Stimulated activated naive CD4-positive, alpha-beta T cell treated with Interleukin-2 at 50 U/mL for 16 hours (primary cell): ENCODE results near the gene PRRT3.
"Not testable (repeated sequence)": the region's sequence is repeated elsewhere in the genome, so short reads cannot be mapped to it uniquely, and the experiment has no call there.

Source experiments
- DNase-seq: peaks from one replicate; lab custom pipeline; 2025; lab: John Stamatoyannopoulos, UW

The PRRT3 gene

DNA sequence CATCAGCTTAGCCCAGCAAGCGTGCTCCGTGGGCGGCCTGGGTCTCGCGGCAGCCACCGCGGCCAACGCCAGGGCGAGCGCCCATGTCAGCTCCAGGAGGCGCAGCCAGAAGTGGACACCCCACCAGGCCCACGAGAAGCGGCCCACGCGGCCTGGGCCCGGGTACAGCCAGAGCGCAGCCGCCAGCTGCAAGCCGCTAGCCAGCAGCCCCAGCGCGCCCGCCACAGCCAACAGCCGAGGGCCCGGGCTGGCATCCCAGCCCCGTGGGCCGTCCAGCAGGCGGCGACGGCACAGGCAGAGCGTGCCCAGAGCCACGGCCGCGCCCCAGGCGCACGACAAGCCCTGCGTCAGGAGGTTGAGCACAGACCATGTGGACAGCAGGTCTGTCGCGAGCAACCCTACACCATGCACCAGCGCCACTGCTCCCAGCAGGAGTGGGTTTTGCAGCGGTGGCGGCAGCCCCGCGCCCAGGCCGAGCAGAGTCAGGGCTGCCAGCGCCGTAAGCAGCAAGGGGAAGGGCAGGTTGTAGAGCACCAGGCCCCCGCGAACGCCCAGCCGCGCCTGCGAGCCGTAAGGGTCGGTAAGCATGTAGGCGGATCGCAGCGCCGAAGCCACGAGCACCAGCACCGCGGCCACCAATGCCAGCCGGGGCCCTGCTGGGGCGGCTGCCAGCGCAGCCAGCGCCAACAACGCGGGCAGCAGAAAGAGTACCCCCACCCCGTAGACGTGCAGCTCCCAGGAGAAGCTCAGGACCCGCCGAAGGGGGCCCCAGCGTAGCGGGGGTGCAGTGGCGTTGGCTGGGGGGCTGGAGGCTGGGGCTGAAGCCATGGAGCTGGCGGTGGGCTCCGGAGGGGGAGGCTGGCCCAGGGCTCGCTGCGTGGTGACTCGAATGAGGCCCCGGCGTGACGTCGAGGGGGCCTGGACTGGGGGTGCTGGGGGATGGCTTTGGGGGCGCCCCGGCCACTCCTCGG lies 4.9 kb downstream of the PRRT3 start:
- DNase-seq, result no peak

DNA sequence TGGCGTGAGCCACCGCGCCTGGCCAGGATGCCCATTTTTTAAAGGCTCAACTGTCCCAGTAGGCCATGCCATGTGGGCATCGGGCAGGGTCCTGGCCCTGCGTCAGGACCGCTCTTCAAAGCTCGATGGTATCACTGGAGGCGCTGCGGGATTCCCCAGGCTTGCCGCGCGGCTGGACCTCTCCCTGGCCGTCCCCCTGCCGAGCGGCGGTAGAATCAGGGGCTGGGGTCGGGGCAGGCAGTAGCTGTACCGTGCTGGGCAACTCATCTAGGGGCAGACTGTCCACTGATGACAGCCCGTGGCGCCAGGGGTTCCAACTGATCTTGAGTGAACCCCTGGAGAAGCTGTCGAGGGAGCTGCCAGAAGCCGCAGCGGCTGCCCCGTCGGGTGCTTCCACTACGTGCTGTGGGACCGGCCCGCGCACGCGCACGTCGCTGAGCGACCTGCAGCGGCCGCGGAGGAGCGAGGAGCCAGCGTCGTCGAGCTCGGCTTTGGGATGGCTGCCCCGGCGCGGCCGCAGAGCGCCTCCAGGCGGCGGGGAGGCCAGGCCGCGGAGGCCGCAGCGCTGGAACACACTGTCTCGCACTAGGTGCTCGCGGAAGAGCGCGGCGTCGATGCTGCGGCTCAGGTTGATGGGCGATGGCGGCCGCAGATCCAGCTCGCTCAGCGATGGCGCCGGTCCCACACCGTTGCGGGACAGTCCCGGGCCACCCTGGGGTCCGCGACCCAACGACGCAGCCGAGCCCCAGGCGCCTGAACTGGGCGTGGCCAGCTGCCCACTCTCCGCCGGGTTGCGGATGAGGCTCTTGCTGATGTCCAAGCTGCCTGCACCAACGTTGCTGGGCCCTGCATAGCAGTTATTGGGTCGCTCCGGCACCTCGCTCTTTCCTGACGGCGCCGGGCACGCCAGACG lies 5.8 kb downstream of the PRRT3 start:
- DNase-seq, result peak; percentile 80

DNA sequence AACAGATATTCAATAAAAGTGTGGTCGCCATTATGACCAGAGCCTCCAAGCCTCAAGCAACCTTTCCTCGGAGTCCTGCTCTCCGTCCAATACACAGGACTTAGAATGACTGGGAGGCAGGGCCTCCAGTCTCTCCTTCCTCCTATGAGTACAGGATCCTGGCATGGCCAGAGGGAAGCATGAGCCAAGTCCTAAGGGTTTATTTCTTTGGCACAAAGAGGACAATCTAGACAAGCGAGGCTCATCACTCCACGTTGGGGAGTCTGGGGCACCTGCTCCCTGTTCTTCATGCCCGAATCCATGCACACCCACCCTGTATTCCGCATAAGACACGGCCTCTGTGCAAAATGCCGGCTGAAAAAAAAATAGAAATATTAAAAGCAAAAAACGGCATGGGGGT lies 6.8 kb downstream of the PRRT3 start:
- no peak for DNase-seq

DNA sequence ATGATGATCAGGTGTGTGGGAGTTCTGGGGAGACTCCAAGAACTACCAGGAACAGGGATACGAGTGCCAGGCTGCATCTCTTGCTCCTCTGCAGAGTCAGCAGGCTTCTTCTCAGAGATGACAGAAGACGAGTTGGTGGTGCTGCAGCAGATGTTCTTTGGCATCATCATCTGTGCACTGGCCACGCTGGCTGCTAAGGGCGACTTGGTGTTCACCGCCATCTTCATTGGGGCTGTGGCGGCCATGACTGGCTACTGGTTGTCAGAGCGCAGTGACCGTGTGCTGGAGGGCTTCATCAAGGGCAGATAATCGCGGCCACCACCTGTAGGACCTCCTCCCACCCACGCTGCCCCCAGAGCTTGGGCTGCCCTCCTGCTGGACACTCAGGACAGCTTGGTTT lies 7.9 kb downstream of the PRRT3 start:
- DNase-seq, result no peak

DNA sequence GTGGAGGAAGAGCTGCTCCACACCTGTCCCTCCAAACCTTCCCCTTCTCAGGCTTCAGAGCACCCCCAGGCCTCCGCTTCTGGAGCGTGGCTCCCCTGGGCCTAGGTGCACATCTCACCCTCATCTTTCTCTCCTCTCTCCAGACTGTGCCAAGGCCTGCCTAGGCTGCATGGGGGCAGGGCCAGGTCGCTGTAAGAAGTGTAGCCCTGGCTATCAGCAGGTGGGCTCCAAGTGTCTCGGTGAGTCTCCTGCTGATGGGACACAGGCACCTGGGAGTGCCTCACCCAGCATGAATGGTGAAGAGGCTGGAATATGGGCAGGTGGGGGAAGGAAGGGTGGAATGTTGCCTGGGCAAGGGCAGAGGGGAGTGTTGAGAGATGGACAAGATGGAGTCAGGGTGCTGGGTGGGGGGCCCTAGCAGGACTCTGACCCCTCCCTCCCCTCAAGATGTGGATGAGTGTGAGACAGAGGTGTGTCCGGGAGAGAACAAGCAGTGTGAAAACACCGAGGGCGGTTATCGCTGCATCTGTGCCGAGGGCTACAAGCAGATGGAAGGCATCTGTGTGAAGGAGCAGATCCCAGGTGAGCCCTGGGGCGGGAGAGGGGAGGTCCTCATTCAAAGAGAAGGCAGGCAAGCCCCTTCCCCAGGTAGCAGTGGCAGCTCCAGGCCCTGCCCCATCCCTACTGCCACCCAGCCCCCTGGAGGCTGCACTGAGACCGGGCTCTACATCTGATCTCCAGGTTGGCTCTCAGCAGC lies 9.1 kb downstream of the PRRT3 start:
- DNase-seq, result no peak

DNA sequence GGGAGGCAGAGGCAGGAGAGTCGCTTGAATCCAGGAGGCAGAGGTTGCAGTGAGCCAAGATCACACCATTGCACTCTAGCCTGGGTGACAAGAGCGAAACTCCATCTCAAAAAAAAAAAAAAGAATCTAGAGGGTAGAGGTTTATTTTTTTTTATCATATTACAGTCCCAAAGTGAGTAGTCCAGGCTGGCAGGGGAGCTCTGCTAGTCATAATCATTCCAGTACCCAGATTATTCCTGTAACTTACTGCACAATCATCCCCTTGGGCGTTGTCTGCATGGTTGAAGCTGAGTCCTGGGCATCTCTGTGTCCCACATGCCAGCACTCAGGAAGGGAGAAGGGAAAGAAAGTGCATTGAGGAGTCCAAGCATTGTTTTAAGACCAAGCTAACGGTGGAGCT lies 10.0 kb downstream of the PRRT3 start:
- DNase-seq, result no peak

DNA sequence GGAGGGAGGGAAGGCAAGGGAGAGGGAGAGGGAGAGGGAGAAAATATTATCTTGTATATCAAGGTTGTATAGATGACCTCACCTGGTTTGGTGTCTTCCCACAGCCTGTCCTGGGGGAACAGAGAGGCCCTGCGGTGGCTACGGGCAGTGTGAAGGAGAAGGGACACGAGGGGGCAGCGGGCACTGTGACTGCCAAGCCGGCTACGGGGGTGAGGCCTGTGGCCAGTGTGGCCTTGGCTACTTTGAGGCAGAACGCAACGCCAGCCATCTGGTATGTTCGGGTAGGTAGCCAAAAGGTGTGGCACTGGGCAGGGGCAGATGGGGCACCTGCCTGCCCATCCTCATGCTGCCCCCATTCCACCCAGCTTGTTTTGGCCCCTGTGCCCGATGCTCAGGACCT lies 11.5 kb downstream of the PRRT3 start:
- DNase-seq, result no peak

DNA sequence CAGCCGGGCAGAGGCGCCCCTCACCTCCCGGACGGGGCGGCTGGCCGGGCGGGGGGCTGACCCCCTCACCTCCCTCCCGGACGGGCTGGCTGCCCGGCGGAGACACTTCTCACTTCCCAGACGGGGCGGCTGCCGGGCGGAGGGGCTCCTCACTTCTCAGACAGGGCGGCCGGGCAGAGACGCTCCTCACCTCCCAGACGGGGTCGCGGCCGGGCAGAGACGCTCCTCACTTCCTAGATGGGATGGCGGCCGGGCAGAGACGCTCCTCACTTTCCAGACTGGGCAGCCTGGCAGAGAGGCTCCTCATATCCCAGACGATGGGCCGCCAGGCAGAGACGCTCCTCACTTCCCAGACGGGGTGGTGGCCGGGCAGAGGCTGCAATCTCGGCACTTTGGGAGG lies 12.3 kb downstream of the PRRT3 start:
- not testable (repeated sequence) for DNase-seq

DNA sequence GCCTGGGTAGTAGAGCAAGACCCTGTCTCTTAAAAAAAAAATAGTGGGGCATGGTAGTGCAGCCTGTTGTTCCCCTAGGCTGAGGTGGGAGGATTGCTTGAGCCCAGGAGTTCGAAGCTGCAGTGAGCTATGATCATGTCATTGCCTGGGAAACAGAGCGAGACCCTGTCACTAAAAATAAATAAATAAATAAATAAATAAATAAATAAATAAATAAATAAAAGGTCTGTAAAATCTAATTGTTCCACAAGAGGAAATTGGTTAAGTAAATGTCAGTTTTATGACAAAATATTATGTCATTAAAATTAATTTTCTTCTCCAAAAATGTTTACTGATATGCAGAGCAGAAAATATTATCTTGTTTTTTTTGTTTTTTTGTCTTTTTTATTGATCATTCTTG lies 13.2 kb downstream of the PRRT3 start:
- no peak for DNase-seq

DNA sequence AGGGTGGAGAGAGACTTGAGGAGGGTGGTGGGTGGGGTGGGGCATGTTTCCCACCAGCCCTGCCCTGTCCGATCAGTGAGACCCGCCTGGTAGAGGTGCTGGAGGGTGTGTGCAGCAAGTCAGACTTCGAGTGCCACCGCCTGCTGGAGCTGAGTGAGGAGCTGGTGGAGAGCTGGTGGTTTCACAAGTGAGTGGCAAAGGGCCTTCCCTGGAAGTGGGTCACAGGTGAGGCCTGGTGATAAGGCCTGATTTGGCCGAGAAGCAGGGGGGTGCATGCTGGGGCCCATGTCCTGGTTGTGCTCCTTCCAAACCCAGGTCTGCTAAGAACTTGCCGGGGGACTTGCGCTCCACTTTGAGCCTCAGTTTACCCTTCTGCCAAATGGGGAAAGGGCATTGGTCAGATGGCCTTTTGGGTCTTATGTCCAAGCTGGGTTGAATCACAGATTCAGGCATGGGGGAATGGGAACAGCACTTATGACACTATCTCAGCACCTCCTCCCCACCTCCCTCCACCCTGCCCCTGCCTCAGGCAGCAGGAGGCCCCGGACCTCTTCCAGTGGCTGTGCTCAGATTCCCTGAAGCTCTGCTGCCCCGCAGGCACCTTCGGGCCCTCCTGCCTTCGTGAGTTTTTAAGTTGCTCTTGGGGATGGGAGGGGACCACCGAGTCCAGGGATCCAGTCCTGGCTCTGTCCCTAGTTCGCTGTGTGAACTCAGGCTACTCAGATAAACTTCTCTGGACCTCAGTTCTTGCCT lies 14.5 kb downstream of the PRRT3 start:
- no peak for DNase-seq

DNA sequence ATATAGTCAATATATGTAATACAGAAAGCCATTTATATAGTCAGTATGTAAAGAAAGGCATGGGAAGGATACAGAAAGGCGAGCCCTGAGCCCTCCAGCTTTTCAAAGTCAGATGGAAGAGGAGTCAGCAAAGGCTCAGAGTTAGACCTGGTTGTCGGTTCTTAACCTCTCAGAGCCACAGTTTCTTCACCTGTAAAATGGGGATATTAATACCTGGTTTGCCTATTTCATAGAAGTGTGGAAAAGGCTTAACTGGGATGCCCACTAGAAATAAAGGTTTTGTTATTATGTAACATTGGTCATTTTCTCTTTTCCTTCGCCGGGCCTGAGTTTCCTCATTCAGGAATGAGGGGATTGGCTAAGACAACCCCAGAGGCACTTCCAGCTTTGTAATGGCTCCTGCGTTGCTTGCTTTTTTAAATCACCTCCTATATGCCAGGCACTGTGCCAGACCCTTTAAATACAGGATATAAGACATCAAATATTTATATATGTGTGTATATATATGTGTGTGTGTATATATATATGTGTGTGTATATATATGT lies 16.2 kb downstream of the PRRT3 start:
- no peak for DNase-seq

DNA sequence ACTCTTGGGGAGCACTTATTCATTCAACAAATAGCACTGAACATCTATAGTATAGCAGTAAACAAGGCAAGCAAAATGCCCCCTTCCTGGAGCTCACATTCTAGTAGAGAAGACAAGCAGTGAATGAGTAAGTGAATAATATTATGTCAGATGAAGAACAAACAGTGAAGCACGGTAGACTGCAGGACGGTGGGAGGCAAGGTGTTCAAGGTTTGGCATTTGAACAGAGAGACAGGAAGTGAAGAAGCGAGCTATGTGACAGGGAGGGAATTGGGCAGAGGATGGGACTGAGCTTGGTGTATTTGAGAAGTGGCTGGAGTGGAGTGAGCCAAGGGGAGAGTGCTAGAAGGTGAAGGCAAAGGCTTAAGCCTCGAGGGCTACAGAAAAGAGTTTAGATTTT lies 17.2 kb downstream of the PRRT3 start:
- no peak for DNase-seq

DNA sequence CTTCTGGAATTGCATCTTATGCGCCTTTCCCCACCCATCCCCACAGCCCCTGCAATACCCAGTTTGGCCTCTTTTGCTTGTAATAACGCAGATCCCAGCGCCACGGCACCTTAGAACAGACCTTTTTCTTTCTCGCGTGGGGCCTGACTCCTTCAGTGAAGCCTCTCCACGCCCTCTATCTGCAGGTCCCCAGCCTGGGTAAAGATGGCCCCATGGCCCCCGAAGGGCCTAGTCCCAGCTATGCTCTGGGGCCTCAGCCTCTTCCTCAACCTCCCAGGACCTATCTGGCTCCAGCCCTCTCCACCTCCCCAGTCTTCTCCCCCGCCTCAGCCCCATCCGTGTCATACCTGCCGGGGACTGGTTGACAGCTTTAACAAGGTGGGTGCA lies 18.0 kb downstream of the PRRT3 start:
- peak; percentile 39 for DNase-seq

DNA sequence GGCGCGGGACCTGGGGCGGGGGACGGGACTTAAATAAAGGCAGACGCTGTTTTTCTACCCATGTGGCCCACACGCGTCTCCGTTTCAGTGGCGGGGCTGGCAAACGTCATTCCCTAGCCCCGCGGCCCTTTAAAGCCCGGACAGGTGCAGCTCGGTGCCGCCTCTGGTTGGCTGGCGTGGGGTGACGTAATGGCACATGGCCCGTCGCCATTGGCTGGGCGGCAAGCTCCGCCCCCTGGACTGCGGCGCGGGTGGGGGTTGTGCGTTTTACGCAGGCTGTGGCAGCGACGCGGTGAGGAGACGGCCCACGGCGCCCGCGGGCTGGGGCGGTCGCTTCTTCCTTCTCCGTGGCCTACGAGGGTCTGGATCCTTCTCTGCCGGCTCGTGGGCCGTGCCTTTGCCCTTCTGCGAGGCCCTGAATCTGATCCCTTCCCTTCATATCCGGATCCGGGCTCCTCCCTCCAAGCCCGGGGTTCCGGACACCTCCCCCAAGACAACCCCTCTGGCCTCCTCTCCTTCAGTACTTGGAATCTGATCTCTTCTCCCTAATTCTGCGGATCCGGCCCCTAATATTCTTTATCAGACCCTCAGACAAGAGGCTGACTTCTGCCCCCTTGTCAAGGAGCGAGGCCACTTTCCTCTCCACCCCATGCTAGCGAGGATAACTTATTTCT lies 18.5 kb downstream of the PRRT3 start, which contains the start of gene CRELD1:
Gene CRELD1 (plus strand): TSS at position 274 of the 674 bp plus-strand sequence. CDS start 605 bp downstream, outside the sequence.
- peak; percentile 96 for DNase-seq

DNA sequence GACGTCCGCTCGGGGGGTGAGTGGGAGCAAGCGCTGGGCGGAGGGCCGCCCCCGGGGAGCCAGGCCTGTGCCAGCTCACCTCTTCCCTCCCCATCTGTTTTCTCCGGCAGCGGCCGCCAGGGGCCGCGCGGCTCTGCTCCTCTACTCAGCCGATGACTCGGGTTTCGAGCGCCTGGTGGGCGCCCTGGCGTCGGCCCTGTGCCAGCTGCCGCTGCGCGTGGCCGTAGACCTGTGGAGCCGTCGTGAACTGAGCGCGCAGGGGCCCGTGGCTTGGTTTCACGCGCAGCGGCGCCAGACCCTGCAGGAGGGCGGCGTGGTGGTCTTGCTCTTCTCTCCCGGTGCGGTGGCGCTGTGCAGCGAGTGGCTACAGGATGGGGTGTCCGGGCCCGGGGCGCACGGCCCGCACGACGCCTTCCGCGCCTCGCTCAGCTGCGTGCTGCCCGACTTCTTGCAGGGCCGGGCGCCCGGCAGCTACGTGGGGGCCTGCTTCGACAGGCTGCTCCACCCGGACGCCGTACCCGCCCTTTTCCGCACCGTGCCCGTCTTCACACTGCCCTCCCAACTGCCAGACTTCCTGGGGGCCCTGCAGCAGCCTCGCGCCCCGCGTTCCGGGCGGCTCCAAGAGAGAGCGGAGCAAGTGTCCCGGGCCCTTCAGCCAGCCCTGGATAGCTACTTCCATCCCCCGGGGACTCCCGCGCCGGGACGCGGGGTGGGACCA lies 19.2 kb downstream of the PRRT3 start:
- DNase-seq, result peak; percentile 91

DNA sequence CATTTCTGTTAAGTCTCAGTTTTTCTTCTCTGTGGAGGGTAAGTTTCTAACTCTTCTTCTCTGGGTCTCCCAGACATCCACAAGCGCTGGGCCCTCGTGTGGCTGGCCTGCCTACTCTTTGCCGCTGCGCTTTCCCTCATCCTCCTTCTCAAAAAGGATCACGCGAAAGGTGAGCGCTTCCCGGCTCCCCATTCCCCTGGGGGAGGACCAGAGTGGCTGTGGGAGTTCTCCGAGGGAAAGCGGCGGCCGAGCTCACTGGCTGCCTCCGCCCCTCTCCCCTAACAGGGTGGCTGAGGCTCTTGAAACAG lies 19.7 kb downstream of the PRRT3 start:
- DNase-seq, result no peak

DNA sequence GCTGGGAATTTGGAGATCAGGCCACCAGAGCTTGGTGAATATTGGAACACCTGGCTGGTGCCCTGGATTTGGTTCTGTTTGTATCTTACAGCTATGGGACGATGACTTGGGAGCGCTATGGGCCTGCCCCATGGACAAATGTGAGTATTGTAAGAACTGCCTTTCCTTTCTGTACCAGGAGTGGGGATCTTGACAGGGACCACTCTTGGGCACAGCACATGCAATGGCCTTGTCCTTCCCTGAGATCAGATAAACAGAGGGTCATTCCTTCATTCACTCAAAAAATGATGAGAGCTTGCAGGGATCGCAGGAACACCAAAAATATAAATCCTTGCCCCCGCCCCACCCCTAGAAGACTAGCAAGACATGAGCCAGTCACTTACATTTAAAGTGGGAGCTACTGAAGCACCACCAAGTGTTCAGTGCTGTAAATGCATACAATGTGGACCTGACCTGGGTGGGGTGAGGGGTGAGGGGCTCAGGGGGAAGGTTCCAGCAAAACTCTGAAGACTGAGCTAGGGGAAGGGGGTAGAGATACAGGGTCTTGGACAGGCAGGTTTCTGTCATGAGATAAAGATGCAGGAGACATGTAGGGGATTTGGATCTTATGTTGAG lies 21.3 kb downstream of the PRRT3 start:
- DNase-seq, result no peak

DNA sequence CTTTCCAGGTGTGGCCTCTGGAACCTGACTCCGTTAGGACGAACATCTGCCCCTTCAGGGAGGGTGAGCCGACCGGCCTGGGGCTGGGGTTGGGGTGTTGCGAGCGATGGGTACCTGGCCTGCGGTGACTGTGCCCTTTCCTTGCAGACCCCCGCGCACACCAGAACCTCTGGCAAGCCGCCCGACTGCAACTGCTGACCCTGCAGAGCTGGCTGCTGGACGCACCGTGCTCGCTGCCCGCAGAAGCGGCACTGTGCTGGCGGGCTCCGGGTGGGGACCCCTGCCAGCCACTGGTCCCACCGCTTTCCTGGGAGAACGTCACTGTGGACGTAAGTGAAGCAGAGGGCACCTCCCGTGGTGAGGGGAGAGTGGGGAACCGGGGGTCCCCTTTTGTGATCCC lies 24.1 kb downstream of the PRRT3 start:
- DNase-seq, result no peak

DNA sequence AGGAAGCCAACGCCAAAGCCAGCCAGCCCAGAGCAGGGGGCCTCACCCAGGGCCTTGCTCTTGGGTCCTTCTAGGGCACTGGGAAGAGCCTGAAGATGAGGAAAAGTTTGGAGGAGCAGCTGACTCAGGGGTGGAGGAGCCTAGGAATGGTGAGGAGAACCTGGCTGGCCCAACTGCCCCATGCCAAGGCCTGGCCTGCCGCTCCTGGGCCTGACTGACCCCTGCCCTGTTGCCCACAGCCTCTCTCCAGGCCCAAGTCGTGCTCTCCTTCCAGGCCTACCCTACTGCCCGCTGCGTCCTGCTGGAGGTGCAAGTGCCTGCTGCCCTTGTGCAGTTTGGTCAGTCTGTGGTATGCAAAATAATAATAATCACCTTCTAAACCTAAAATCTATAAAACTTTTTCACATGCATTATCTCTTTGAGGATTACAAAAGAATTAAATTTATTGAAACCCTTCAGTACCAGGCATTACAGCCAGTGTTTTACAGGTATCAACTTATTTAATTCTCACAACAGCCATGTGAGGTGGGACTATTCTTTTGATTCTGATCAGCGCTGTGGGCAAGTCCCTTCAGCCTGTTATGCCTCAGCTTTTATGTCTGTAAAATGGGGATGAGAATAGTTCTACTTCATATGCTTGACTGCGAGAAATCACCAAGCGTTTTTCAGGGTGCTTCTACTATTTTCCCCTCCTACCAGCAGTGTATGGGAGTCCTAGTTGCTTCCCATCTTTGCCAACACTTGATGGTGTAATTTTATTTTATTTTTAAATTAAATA lies 33.8 kb downstream of the PRRT3 start:
- no peak for DNase-seq
